ENCODE data around the gene VAC14.

DNA sequence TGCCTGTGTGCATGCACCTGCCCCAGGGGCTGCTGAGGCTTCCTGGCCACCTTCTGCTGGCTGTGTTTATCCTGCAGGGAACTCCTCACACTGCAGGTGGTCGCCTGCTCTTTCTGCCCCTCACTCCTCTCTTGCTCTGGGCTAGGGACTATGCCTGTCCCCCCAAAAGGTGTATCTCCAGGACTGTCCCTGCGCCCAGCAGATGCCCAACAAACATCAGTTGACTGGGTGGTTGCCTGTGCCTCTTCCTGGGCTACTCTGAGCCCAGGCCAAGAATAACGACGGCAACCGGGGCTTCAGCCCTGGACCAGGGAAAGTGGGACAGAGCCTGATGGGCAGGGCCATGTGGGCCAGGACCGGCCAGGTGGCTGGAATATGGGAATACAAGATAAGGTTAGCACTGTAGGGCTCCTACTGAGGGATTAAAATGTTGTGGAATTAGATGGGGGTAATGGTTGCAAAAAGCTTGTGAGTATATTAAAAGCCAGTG is 55.4 kb downstream of the VAC14 start:
- TF ChIP-seq, protein P1, sequence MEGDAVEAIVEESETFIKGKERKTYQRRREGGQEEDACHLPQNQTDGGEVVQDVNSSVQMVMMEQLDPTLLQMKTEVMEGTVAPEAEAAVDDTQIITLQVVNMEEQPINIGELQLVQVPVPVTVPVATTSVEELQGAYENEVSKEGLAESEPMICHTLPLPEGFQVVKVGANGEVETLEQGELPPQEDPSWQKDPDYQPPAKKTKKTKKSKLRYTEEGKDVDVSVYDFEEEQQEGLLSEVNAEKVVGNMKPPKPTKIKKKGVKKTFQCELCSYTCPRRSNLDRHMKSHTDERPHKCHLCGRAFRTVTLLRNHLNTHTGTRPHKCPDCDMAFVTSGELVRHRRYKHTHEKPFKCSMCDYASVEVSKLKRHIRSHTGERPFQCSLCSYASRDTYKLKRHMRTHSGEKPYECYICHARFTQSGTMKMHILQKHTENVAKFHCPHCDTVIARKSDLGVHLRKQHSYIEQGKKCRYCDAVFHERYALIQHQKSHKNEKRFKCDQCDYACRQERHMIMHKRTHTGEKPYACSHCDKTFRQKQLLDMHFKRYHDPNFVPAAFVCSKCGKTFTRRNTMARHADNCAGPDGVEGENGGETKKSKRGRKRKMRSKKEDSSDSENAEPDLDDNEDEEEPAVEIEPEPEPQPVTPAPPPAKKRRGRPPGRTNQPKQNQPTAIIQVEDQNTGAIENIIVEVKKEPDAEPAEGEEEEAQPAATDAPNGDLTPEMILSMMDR (conservative IDR thresholded peaks at IDR 0.05; ENCODE audit: low read depth in 2 of 2), result no peak
- no peak for TF ChIP-seq REST (IDR thresholded peaks at IDR 0.05; ENCODE audit: unreplicated experiment)
- no peak for TF ChIP-seq ZNF331 (CRISPR knock-in tag; IDR thresholded peaks at IDR 0.05; ENCODE audit: low read depth)
- no peak for TF ChIP-seq EZH2phosphoT487 (IDR thresholded peaks at IDR 0.05; ENCODE audit: unreplicated experiment)
- TF ChIP-seq NANOG (IDR thresholded peaks at IDR 0.05; ENCODE audit: borderline replicate concordance), result no peak
- no peak for TF ChIP-seq JUNB (IDR thresholded peaks at IDR 0.05; ENCODE audit: unreplicated experiment)
- TF ChIP-seq POLR2AphosphoS5 (IDR thresholded peaks at IDR 0.05; ENCODE audit: low read depth), result no peak
- no peak for TF ChIP-seq EZH2 (IDR thresholded peaks at IDR 0.05; ENCODE audit: low read depth, unreplicated experiment)
- no peak for TF ChIP-seq CREB1 (CRISPR knock-in tag; IDR thresholded peaks at IDR 0.05; ENCODE audit: low read depth)
- no peak for TF ChIP-seq ZNF462 (CRISPR knock-in tag; IDR thresholded peaks at IDR 0.05)
- no peak for TF ChIP-seq ZNF114 (CRISPR knock-in tag; IDR thresholded peaks at IDR 0.05)

Measured in GM23338 (cell line).